Measurements from ENCODE around the gene BAIAP2L1. TPM values are rescaled to one million over a fixed set of nuclear protein-coding genes. Genes with fewer than 3 reads are reported as not detected.
A peak's percentile ranks its signal among the peaks of the same experiment; 100 is the strongest.

The BAIAP2L1 gene
- total and polyA plus RNA-seq, 2 of the 8 experiments (the other 6 are each of a cell fraction or from before 2014, with no cell fraction given) = 19.2 to 42.9 TPM

GRCh38 chr7:98314469-98314868 is 86.4 kb downstream of the BAIAP2L1 start:
- no peaks in the 10 kb centered on the region for H3K79me1 ChIP-seq (ENCODE audit: low read depth, low read length)
- H2BK15ac ChIP-seq (ENCODE audit: low read length) = no peak overlapping the region
- no peak overlapping the region for H2BK120ac ChIP-seq (replicated peaks; ENCODE audit: low read depth, low read length)
- H3K4me3 ChIP-seq (ENCODE audit: extremely low read depth in 1 of 4, insufficient read depth in 2 of 4, low read depth in 3 of 4, low read length in 4 of 4) = no peak overlapping the region
- peaks cover 2 to 4% of the 10 kb centered on the region in 2 experiments for H4K20me1 ChIP-seq (replicated peaks in 1 of 2; ENCODE audit: control insufficient read depth in 1 of 2, insufficient read depth in 2 of 2, low read length in 2 of 2)
- H3K18ac ChIP-seq (ENCODE audit: extremely low read depth, low read length) = no peak overlapping the region
- peak overlapping the region; percentile 59; the same call in 1 of the 2 replicates for H4K8ac ChIP-seq (ENCODE audit: extremely low read depth, insufficient read depth, low read length)
- H2AFZ ChIP-seq (ENCODE audit: low read length) = no peak overlapping the region
- no peak overlapping the region for H2AK5ac ChIP-seq (ENCODE audit: low read depth, low read length)
- CTCF ChIA-PET (ENCODE audit: partially characterized antibody) = interaction anchor here (0.7 to 1.7 kb wide), 3 partner anchors 8 to 89 kb away, joined by 3 read pairs; no protein-coding TSS in a partner anchor
- no peak for TF ChIP-seq YY1 (IDR thresholded peaks at IDR 0.05; ENCODE audit: low read depth, low read length)
- no peak for TF ChIP-seq JUND (IDR thresholded peaks at IDR 0.05; ENCODE audit: low read length)
- no peak for TF ChIP-seq GTF2F1 (IDR thresholded peaks at IDR 0.05; ENCODE audit: borderline replicate concordance, low read depth, low read length)
- no peak for TF ChIP-seq BACH1 (IDR thresholded peaks at IDR 0.05; ENCODE audit: low read length)
- no peak for TF ChIP-seq EZH2 (IDR thresholded peaks at IDR 0.05; ENCODE audit: low read depth, low read length, severe bottlenecking)
- TF ChIP-seq POLR2A (IDR thresholded peaks at IDR 0.05; ENCODE audit: control extremely low read depth in 1 of 2, low read depth in 2 of 2, low read length in 2 of 2) = no peak
- TF ChIP-seq KDM5A (IDR thresholded peaks at IDR 0.05; ENCODE audit: low read length) = no peak
- TF ChIP-seq ZNF274 (IDR thresholded peaks at IDR 0.05; ENCODE audit: borderline replicate concordance, extremely low read depth, low read length) = no peak
- TF ChIP-seq PHF8 (conservative IDR thresholded peaks at IDR 0.05; ENCODE audit: low read depth, low read length) = no peak
- no peak for TF ChIP-seq CREB1 (IDR thresholded peaks at IDR 0.05)
- no peak for TF ChIP-seq TBP (IDR thresholded peaks at IDR 0.05; ENCODE audit: low read depth, low read length)
- no peak for TF ChIP-seq TAF1 (IDR thresholded peaks at IDR 0.05; ENCODE audit: low read depth, low read length)
- no peak for TF ChIP-seq E2F6 (IDR thresholded peaks at IDR 0.05)
- TF ChIP-seq JUN (IDR thresholded peaks at IDR 0.05; ENCODE audit: low read depth, low read length) = no peak
- H3K4me1 ChIP-seq (replicated peaks in 1 of 4; ENCODE audit: control insufficient read depth in 3 of 4, insufficient read depth in 4 of 4, low read length in 3 of 4) = no peaks in the 10 kb centered on the region
- peaks cover 7 to 43% (median 26%) of the 10 kb centered on the region in 4 experiments; a peak in 6 of 8 replicates for H3K36me3 ChIP-seq (ENCODE audit: control insufficient read depth in 2 of 4, insufficient read depth in 4 of 4, low read length in 3 of 4)
- no peaks in the 10 kb centered on the region for H3K23me2 ChIP-seq (ENCODE audit: low read depth, low read length)
- H3K27me3 ChIP-seq (replicated peaks in 1 of 4; ENCODE audit: control insufficient read depth in 3 of 4, extremely low read depth in 1 of 4, insufficient read depth in 3 of 4, low read length in 3 of 4) = no peaks in the 10 kb centered on the region
- DNase-seq (ENCODE audit: low read depth in 1 of 2, low spot score in 2 of 2) (no peak), FAIRE-seq (no peak)
- 87% methylated on average over 11 of the region's 11 CpGs; no CpG with 5 or more reads in 1 of the 2 experiments for WGBS, 2 experiments (ENCODE audit: extremely low coverage in 1 of 2, insufficient coverage in 1 of 2, insufficient read length in 1 of 2, insufficient replicate concordance in 2 of 2, low coverage in 1 of 2, low lambda C conversion rate in 2 of 2, missing lambda C conversion rate in 1 of 2)
- H4K91ac ChIP-seq (replicated peaks; ENCODE audit: insufficient read length, low read length) = no peak overlapping the region
- H3K14ac ChIP-seq (ENCODE audit: insufficient read length) = no peak overlapping the region
- POLR2A ChIA-PET (ENCODE audit: partially characterized antibody) = interaction anchor here (0.9 kb wide), 1 partner anchor 10 kb away, joined by 3 read pairs; no protein-coding TSS in a partner anchor
- no peak overlapping the region for H2BK20ac ChIP-seq (ENCODE audit: low read length)
- H3K9ac ChIP-seq (replicated peaks in 1 of 4; ENCODE audit: extremely low read depth in 1 of 4, low read depth in 3 of 4, low read length in 3 of 4) = no peak overlapping the region
- no peak overlapping the region for H2BK5ac ChIP-seq (ENCODE audit: low read depth, low read length)
- no peak overlapping the region for H3K4me2 ChIP-seq (ENCODE audit: insufficient read depth in 1 of 2, low read depth in 2 of 2, low read length in 2 of 2)
- no peak overlapping the region for H2BK12ac ChIP-seq (ENCODE audit: low read depth, low read length)
- no peak overlapping the region for H3K4ac ChIP-seq (replicated peaks; ENCODE audit: insufficient read length, low read depth, low read length)
- H3K27ac ChIP-seq (ENCODE audit: low read depth, low read length) = no peak overlapping the region
- H3K56ac ChIP-seq (replicated peaks; ENCODE audit: insufficient read length, low read depth, low read length) = no peak overlapping the region
- no peak overlapping the region for H3K23ac ChIP-seq (ENCODE audit: insufficient read length)
- H3K79me2 ChIP-seq (ENCODE audit: control insufficient read depth in 1 of 2, insufficient read depth in 2 of 2, low read length in 2 of 2) = no peaks in the 10 kb centered on the region
- H3K9me3 ChIP-seq (ENCODE audit: insufficient read depth in 2 of 2, low read depth in 1 of 2, low read length in 1 of 2) = peaks cover 0 to 8% of the 10 kb centered on the region in 2 experiments; a peak in 1 of 4 replicates
- no peak overlapping the region for H4K5ac ChIP-seq (ENCODE audit: insufficient read length, low read depth, low read length)
